Glomerular visceral epithelial cell (primary cell): ENCODE data around the gene NPAS2.
A peak's percentile ranks its signal among the peaks of the same experiment; 100 is the strongest.

ENCODE experiments used
- DNase-seq: peaks from one replicate; pipeline ENCODE4 v3.0.0-alpha.2; 2016; ENCODE audit errors: extremely low spot score

Gene NPAS2

DNA sequence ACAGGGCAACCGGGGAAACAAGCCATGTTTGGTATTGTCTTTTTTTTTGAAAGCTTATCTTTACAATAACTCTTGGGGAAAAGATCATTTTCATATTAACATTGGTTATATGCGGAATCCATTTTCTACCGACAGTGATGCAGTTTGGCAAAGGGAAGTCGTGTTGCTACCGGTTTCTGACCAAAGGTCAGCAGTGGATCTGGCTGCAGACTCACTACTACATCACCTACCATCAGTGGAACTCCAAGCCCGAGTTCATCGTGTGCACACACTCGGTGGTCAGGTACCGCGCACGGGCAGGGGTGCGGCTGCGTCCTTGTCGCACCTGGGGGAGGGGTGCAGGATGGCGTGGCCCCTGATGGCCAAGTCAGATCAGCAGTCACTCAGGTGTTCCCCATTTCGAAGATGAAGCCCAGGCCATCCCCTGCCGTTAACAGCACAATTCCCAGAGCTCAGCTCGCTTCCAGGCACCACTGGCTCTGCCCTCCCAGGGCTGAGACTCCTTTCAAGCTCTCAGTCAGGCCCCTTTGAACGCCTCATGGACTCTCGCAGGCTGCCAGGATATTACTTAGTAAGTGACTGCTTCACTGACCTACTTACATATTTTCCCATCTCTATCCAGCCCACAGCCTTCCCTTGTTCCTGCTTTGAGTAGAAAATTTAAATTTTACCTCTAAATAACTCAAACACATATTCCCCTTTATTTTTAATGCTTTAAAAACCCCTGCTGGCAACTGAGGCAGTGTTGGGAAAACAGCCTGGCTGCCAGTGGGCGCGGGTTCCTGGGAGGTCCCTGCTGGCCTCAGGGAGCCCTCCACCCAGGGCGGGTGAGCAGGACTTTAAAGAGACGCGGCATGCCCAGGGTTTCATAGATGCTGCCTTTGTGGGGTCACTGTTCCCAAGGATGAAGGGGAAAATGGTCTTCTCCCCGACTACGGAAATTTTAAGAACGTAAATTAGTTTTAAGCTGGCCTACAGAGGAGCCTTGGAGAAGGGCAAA is 148.5 kb downstream of the NPAS2 start:
- DNase-seq = no peak

DNA sequence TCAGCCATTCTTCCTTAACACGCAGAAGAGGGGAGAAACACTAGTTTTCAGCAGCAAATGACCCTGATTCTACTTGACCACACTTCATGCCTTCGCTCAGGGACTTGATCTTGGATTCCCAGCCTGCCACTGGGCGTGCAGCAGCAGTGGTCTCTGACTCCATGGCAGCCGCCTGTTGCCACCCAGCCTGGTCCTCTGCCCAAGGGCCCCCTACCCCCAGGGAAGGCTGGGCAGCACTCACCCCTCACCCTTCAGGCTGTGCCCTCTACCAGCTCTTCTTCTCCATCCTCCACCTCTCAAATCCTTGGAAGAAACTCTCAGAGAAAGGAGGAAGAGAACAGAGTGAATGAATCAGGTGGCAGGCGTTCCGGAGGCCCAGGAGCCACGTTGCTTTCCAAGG is 150.1 kb downstream of the NPAS2 start:
- no peak for DNase-seq

DNA sequence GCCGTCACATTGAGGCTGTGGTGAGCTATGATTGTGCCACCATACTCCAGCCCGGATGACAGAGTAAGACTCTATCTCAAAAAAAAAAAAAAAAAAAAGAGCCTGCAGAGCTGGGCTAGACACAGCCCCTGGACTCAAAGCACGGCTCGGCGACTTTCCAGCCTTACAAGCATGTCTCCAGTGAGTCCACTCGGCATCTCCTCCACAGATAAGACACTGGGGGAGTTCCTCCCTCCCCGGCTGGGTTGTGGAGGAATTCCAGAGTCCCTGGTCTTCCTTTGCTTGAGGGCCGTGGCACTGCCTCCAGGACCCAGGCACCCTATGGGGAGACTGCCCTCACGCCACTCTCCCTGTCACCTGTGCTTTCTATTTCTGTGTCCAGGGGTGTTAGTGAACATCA is 151.3 kb downstream of the NPAS2 start:
- DNase-seq = no peak

DNA sequence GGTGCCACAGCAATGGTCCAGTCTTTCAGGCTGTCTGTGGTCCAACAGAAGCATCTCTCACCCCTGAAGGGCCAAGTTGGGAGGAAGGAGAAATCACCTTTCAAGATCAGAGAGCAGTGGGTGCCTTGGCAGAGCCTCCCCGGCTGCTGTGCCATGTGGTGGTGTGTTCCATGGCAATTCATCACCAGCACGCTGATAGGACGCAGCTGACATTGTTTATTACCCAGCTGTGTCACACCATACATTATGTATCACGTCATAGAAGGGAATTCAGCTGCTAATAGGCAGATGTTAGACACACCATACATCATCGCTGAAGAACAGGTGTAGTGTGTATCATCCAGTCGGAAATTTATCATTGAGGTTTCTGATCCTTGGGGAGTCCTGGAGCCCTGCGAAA is 152.5 kb downstream of the NPAS2 start:
- DNase-seq = no peak

DNA sequence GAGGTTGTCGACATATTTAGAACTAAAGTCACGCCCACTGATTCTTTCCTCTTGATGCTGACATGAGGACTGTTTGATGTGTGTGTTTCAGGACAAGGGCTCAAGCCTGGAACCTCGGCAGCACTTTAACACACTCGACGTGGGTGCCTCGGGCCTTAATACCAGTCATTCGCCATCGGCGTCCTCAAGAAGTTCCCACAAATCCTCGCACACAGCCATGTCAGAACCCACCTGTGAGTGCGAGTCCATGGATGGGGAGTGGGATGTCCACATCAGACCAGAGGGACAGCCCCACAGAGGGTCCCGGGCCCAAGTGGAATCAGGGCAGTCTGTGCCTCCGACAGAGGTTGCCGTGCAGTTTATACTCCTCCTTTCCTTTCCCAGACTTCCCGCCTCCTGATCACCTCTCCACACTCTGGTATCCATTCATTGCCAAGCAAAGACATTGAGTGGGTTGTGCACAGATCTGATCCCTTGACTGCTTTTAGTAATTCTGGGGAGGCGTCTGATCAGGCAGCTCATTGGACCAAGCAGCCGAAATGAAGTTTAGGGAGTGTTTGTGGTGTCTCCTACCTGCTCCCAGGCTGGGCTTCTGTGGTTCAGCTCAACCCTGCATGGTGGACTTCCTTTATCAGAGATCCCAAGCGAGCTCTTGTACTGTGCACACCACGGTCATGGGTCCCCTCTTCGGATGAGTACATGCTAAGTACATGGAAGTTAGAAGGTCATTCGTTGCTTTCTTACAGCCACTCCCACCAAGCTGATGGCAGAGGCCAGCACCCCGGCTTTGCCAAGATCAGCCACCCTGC is 155.0 kb downstream of the NPAS2 start:
- no peak for DNase-seq

DNA sequence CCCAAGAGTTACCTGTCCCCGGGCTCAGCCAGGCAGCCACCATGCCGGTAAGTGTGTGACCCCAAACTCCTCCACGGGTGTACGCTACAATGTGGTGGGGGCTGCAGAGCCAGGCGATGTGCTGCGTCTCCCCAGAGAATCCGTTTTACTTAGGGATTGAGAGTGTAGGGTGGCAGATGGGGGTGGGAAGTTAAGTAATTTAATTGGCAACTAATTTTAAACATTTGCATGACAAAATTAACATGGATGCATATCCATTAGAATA is 155.5 kb downstream of the NPAS2 start:
- no peak for DNase-seq

DNA sequence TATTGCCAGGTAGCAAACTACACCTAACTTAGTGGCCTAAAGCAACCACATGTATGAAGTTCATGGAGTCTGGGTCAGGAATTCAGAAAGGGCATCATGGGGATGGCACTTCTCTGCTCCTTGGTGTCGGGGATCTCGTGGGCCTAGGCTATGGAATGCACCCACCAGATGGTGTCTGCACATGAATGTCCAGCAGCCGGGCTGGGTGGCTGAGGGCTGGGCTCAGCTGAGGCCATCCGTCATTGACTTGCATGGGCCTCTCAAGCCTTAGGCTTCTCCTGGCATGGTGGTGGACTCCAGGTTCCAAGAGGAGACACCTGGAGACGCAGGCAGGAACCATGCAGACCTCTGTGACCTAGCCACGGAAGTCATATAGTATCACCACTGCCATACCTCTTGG is 156.1 kb downstream of the NPAS2 start:
- no peak for DNase-seq

DNA sequence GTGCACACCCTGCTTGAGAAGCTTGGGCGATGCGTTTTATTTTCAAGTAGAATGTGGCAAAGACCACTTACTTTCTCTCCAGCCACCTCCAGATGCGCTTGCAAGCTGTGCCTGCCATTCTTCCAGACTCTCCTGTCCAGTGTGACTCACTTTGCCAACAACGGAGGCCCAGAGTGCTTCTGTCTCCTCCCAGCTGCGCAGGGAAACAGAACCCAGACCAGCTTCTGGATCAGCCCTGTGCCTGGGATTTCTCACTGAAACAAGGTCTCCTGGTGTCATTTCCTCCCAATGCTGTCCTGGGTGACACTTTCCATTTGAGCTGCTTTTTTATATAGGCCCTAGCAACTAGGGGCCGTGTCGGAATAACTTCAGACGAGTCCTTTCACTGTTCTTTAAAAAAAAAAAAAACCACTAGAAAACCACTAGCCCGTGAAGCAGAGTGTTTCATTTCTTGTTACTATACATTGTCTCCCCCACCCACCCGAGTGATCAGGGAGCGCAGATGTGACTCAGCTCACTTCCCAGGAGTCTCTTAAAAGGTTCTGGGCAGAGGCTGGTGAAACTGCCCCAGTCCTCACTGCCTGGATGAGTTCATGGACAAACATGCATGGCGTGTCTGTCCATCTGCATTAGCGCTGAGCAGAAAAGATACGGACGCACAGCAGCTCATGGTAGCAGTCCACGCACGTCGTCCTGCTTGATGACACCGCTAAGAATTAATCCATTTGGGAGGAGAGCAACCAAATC is 156.9 kb downstream of the NPAS2 start:
- DNase-seq = peak; percentile 90

DNA sequence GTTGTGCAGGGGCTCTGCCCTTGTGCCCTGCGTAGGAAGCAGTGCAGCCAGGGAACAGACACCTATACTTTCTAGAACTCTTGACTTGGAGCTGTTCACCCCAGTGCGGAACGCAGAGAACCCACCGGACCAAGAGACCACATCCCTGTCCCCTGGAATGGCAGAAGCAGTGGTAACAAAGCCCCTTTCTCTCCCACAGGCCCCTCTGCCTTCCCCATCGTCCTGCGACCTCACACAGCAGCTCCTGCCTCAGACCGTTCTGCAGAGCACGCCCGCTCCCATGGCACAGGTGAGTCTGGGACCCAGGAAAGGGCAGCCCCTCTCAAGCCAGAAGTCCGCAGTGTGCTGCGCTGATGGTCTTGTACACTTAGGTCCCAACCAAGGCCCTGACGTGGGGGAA is 157.6 kb downstream of the NPAS2 start:
- DNase-seq = no peak

DNA sequence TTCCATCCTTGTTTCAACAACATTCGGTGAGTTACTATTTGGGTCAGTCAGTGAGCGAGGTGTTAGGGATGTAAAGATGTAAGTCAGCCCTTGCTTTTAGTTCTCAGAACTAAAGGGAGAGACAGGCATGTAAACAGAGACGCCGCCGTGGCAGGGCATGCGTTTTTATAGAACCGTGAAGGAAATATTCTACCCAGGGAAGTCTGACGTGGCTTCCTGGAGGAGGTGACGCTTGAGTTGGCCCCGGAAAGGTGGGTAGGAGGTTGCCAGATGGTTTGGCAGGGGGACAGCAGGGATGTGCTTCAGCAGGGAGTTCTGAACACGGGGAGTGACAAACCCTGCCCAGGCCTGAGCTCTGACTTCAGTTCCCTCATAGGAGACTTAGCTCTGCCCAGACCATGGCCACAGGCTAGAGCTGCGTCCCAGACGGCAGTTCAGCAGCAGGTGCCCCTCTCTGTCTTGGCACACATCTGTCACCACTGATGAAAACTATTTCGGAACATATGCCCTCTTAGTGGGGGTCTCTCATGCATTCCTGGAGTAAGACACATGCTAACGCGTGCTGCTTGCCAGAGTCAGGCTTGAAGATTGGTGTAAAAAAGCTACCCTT is 158.7 kb downstream of the NPAS2 start:
- no peak for DNase-seq

DNA sequence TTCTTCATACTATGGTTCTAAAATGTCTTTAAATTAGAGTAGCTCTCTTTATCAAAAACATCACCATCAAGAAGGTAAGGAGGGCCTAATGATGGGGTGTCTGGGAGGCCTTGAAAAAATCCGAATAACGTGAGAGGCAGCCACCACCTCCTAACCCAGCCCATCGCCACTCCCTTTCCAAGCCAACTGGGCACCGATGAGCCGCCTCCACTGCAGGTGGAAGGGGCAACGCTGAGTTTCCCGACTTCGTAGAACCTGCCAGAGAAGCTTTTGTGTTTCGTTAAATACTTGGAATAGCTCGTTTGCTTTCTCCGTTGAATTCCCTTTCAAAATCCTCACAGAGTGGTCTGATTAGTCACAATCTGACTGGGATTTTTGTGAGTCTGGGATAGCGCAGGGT is 160.1 kb downstream of the NPAS2 start:
- no peak for DNase-seq

DNA sequence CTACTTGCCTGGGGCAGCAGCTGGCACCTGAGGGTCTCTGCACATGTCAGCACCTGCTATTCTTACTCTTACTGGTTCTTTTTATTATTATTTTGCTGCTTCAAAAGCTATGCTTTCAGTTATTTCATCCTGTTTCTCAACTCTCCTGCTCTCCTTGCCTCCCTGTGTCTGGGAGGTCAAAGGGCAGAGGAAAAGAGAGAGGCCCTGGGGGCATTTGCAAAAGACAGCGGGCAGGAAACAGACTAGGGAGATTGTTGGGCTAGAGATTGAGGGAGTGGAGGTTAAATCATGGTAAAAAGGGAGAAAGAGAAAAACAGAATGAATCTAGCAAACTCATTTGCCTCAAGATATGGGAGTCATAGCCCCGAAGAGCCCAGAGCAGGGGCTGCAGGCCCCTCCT is 161.1 kb downstream of the NPAS2 start:
- DNase-seq = no peak

DNA sequence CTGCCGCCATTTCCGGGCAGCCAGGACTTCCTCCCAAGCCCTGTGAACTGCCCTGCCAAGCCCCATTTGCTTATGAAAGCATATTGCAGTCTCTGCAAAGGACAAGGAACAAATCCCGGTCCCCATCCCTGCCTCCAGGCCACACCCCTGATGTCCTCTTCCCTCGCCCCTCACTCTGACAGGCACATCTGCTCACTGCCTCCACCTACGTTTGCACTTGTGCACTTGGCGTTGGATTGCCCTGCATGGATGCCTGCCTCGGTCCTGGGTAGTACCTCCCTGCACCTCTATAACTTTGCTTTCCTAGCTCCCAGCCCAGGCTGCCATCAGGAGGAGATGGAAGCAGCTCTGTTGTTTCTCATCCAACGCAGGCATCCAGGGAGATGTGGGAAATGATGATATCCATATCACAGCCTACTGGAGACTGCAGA is 162.5 kb downstream of the NPAS2 start:
- no peak for DNase-seq

DNA sequence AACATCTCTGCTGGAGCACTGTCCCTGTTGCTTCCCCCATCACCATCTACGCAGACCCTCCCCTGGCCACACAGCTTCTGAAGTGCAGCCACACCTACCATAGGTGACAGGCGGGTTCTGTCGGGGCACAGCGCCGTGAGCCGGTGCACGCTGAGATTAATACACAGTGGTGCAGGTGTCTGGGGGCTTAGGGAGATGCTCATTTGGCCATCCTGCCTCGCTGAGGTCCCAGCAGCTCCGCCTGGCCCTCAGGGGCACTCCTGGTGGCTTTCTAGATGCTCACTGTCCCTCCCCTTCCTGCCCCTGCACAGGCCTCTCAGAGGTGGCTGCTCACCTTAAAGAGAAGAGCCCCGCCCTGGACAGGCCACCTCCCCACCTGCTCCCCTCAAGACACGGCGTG is 163.3 kb downstream of the NPAS2 start:
- DNase-seq = no peak

DNA sequence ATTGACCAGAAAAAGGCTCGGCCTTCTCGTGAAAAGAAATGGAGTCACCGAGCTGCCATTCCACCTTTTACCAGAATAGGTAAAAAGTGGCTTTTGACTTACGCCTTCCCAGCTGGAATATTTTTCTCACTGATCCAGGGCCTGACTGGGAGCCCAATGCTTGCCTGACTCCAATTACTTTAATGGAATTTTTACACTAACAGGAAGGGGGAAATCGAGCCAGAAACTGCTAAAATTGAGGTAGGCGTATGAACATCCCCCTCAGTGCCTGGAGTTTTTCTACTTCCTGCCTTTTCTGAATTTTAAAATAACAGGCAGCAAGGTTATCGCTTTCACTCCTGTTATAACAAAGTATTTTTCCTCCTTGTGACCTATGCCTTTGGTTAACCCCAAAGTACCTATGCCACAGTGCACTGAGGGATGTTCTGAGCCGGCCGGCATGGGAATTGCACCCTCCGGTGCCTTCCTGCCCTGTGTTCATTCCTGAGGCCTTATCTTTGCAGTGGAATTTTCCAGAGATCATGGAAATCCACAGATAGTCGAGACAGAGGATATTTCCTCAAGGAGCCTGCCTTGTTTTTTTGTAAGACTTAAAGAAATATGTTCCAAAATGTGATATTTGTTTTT is 163.9 kb downstream of the NPAS2 start:
- no peak for DNase-seq

DNA sequence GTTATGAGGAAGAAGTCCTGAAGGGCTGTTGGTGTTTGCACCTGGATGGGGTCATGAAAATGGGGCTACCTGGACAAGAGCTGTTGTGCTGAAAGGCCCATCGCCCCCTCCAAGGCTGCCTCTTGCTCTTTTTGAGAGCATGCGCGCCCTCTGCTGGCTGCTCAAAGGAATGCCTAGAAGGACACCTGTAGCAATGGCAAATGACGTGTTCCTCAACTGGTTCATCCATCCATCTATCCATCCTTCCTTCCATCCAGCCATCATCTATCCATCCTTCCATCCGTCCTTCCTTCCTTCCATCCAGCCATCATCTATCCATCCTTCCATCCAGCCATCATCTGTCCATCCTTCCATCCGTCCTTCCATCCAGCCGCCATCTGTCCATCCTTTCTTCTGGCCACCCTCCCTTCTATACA is 165.0 kb downstream of the NPAS2 start:
- DNase-seq = peak; percentile 79

DNA sequence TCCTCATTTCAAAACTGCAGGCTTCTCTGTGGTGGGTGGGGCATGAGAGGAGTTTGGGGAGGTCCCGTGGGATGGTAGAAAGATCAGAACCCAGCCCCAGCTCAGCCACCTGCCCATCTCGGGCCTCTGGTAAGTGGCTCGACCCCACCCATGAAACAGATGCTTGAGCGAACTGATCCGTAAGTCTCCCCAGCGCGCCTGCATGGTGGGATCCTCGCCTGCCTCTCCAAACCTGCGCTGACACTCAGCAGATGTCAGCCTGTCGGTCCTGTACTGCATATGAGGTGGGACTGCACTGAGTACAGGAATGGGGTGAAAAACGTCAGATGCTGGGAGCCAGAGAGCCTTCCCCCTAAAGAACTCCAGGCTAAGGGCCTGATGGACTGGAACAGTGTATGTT is 166.2 kb downstream of the NPAS2 start:
- DNase-seq = no peak

DNA sequence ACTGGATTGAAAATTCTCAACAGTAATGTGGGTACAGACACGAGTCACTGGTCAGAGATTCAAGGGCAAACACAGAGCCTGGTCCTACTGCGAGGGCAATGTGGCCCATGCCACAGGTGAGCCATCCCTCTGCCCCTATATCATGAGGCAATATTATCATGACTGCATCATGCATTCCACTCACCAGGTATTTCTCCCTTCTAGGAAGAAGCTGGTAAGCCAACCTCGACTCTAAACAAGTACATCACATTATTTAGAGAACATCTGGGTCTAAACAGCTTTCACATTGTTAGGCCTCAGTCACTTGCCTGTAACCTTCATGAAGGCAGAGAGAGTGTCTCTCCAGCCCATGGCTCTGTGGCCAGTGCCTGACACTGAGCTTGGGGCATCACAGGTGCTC is 167.6 kb downstream of the NPAS2 start:
- no peak for DNase-seq

DNA sequence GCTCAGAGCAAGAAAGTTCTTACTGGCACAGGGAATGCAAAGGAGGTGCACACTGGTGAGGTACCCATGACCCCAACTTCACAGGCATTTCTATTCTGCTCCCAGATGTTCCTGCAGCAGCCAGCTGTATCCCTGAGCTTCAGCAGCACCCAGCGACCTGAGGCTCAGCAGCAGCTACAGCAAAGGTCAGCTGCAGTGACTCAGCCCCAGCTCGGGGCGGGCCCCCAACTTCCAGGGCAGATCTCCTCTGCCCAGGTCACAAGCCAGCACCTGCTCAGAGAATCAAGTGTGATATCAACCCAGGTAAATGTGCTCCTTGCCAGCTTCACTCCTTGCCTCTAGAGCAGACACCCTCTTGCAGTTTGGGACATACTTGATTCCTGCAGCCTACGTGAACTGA is 168.0 kb downstream of the NPAS2 start:
- DNase-seq = no peak

DNA sequence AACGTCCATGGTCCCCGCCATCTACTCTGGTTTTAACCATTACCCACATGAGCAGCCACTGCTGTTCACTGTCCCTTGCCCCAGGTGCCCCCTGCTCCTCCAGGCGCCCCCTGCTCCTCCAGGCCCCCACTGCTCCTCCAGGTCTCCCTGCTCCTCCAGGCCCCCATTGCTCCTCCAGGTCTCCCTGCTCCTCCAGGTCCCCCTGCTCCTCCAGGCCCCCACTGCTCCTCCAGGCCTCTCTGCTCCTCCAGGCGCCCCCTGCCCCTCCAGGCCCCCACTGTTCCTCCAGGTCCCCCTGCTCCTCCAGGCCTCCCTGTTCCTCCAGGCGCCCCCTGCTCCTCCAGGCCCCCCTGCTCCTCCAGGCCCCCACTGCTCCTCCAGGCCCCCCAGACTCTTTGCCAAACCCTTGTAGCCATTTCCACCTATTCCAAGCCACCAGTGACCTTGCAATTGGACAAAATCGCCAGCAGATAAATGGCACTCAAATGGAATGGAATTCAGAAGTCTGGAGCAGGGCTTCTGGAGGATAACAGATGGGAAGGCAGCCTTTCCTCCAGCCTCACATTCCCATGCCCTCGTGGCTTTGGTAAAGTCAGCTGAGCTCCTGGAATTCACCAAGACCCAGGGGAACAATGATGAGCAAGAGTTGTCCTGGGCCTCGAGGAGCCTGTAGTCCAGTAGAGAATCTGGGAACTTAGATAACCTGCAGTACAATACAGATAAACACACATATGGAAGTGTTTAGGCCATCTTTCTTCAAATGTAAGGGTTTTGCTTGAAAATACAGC is 168.9 kb downstream of the NPAS2 start:
- no peak for DNase-seq

DNA sequence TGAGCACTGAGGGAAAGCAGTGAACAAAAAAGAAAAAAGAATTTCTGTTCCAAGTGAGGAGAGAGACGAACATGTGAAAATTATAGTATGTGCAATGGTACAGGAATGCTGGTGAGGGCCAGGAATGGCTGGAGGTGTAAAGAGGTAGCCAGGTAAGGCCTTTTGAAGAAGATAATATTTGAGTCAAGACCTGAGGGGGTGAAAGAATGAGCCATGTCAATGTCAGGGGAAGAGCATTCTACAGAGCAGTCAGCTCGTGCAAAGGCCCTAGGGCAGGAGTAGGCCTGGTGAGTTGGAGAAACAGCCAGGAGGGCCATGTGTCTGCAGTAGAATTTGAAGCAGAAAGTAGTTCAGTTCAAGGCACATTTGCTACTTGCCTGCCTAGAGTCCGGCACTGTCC is 169.7 kb downstream of the NPAS2 start:
- DNase-seq = no peak
